Stimulated activated CD8-positive, alpha-beta memory T cell treated with anti-CD3 and anti-CD28 coated beads, Interleukin-4, amount 100 ng/mL, for 4 hours (primary cell): ENCODE data around the gene KIF21A.
A peak's percentile ranks its signal among the peaks of the same experiment; 100 is the strongest.
"Not testable (repeated sequence)": the region's sequence is repeated elsewhere in the genome, so short reads cannot be mapped to it uniquely, and the experiment has no call there.

Source experiments
- DNase-seq, 2 donors: peaks; one replicate each; pipeline ENCODE4 v3.0.0-alpha.2; 2020; ENCODE audit warnings: low read depth in 2 of 2, low spot score in 1 of 2

Gene KIF21A, protein sequence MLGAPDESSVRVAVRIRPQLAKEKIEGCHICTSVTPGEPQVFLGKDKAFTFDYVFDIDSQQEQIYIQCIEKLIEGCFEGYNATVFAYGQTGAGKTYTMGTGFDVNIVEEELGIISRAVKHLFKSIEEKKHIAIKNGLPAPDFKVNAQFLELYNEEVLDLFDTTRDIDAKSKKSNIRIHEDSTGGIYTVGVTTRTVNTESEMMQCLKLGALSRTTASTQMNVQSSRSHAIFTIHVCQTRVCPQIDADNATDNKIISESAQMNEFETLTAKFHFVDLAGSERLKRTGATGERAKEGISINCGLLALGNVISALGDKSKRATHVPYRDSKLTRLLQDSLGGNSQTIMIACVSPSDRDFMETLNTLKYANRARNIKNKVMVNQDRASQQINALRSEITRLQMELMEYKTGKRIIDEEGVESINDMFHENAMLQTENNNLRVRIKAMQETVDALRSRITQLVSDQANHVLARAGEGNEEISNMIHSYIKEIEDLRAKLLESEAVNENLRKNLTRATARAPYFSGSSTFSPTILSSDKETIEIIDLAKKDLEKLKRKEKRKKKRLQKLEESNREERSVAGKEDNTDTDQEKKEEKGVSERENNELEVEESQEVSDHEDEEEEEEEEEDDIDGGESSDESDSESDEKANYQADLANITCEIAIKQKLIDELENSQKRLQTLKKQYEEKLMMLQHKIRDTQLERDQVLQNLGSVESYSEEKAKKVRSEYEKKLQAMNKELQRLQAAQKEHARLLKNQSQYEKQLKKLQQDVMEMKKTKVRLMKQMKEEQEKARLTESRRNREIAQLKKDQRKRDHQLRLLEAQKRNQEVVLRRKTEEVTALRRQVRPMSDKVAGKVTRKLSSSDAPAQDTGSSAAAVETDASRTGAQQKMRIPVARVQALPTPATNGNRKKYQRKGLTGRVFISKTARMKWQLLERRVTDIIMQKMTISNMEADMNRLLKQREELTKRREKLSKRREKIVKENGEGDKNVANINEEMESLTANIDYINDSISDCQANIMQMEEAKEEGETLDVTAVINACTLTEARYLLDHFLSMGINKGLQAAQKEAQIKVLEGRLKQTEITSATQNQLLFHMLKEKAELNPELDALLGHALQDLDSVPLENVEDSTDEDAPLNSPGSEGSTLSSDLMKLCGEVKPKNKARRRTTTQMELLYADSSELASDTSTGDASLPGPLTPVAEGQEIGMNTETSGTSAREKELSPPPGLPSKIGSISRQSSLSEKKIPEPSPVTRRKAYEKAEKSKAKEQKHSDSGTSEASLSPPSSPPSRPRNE (N-terminal part only)

DNA sequence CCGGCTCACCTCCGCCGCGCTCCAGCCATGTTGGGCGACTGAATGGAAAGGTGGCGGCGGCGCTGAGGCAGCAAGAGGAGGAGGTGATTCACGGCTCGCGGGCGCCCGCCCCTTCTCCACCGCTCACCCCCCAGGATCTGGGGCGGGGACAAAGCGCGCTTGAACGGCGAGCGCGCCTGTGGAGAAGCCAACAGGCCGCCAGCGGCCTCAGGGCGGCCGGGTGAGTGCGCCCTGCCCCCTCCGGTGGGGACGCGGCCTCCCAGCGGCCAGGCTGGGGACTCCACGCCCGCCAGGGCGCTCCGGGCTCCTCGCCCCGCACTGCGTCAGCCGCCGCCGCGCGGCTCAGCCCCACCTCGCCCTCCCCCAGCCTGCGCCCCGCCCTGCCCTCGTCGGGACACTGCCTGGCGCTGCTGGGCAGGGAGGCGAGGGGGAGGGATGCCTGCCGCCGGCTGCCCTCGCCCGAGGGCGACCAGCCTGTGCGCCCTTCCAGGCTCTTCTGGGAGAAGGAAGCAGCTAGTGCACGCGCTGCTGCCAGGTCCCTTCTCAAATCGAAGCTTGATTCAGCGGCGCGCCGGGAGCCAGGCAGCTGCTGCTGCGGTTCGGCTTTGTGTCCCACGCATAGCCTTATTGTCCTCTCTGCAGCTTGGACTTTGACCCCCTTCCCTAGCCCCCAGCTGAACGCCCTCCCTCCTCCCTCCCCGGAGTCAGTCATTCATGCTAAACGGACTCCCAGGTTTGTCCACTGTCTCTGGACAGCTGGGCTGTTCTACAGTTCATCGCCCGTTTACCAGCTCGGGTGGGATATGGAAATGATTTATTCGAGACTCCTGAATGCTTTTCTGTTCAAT is at the start of gene KIF21A:
TSS of gene KIF21A (minus strand) at position 40 of the 848 bp plus-strand sequence. CDS start 150 bp downstream, outside the sequence.
- peak; percentile 64 to 78 for DNase-seq

DNA sequence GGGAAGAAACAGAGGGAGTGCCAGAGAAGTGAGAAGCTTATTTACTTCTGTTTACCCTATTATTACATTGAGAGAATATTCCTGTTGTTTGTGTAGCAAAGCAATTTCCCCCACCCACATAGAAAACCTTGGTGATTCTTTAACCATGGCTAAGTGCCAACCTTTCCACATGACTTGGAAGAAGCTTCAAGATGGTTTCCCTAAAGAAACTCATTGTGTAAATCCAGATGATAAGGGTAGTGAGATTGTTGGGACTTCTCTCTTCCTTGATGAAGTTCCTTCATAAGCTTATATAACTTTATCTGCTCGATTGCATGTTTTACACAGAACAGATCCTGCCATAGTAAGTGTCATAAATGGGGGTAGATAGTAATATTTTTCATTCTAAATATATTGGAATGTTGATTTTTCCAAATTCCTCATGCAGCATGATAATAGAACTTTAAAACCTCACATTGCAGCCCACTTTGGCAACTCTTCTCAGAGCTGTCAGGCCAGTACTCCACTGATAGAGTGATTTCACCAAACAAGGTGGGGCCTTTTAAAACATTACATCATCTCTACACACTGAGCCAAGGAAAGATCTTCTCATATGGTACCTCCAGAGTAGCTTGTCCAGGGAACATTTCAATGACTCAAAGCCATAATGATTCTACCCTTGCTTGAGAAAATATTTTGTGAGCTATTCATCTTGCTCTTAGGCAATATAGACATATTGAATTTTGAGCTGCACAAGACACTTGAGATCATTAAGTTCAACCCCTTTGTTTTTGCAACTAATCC is 47.8 kb upstream of the KIF21A start:
- DNase-seq = no peak

DNA sequence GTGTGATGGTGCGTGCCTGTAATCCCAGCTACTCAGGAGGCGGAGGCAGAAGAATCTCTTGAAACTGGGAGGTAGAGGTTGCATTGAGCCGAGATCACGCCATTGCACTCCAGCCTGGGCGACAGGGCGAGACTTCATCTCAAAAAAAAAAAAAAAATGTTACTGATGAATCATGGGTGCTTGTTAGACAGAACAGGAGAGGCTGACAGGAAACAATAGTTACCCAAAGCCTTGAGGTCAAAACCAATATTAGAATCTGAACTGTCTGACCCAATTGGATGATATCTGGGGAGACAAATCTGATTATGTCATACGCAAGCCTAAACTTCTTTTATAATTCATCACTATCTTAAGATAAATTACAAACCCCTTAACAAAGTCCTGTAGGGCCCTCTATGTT is 40.7 kb upstream of the KIF21A start:
- no peak for DNase-seq

DNA sequence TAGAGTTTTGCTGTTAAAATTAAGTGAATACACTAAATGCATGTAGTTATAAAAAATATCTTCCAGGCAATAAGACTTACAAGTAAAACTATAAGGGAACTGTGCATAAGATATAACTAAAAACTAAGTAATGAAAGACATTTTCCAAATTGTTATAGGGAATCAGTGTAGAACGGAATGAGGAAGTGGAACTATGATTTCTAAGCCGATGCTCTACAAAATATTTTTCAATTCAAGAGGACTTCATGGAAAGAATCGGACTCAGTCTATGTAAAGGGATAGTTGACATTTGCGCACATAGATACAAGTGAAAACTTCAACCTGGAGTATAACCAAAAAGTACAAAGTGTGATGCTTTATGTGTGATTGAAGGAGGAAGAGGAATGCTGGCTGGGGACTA is 40.1 kb upstream of the KIF21A start:
- DNase-seq = no peak

DNA sequence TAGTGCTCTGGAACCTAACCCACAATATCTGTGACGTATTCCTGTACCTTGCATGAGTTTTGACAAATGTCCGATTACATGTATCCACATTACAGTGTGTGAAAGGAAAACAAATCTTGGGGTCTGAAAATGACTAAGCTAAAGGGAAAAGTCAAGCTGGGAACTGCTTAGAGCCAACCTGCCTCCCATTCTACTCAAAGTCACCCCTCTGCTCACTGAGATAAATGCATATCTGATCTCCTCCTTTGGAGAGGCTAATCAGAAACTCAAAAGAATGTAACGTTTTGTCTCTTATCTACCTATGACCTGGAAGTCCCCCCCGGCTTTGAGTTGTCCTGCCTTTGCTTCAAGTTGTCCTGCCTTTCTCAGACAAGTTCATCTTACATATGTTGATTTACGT is 34.0 kb upstream of the KIF21A start:
- DNase-seq = no peak

DNA sequence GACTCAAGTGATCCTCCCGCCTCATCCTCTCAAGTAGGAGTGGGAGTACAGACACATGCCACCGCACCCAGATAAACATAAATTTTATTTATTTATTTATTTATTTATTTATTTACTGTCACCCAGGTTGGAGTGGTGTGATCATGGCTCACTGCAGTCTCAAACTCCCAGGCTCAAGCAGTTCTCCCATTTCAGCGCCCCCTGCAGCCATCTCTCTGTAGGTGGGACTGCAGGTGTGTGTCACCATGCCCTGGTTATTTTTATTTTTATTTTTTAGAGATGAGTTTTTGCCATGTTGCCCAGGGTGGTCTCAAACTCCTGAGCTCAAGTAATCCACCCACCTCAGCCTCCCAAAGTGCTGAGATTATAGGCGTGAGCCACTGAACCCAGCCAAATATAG is 33.2 kb upstream of the KIF21A start:
- DNase-seq = no peak

DNA sequence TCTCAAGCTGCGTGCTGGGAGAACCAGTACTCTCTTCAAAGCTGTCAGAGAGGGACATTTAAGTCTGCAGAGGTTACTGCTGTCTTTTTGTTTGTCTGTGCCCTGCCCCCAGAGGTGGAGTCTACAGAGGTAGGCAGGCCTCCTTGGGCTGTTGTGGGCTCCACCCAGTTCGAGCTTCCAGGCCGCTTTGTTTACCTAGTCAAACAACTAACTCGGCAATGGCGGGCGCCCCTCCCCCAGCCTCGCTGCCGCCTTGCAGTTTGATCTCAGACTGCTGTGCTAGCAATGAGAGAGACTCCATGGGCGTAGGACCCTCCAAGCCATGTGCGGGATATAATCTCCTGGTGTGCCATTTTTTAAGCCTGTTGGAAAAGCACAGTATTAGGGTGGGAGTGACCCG is 32.2 kb upstream of the KIF21A start:
- not testable (repeated sequence) for DNase-seq

DNA sequence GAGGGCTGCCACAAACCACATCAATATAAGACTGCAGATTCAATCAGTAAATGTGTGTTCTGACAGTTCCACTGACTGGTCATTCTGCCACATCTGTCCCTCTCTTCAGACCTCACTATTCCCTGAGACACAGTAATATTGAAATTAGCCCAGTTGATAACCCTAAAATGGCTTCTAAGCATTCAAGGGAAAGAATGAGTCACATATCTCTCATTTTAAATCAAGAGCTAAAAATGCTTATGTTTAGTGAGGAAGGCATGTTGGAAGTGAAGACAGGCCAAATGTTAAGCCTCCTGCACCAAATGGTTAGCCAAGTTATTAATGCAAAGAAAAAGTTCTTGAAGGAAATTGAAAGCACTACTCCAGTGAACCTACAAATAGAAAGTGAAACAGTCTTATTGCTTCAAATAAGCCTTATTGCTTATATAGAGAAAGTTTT is 24.5 kb upstream of the KIF21A start:
- DNase-seq = no peak

DNA sequence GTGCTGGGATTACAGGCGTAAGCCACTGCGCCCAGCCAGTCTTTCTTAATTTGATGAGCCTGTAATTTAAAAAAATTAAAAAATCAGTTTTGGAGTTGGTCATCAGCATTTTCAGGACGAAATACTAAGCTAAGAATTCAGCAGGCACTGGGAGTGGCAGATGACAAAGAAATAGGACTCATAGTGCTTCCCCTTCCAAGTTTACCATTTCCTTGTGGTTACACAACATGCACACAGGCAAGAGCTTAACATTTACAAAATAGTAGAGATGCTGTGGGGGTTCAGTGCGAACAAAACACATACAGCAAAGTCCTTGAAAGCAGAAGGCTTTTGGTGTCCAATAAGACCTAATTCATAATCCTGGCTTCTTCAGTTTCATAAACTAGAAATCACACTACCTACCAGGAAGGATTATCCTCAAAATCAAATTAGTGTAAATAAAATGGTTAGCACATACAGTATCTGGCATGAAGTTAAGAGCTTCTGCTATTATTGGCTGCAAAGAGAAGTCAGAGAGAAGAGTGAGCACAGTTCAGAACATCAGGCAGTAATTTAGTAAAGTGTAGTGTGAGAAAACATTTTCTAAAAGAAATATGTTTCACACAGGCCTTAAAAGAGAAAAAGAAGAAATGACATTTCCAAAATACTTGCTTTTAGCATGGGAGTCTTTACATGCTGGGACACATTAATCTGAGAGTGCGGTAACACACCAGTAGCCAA is 22.2 kb upstream of the KIF21A start:
- DNase-seq = no peak

DNA sequence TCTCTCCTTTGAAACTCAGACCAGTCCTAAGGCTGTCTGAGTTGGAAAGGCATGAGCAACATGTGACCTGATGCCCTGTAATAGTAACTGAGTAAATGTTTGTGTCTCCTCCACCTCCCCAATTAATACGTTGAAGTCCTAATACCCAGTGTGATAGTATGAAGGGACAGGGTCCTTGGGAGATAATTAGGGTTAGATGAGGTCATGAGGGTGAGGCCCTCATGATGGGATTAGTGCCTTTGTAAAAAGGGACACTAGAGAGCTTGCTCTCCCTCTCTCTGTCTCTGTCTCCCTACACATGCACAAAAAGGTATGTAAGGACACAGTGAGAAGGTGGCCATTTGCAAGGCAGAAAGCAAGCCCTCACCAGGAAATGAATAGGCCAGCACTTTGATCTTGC is 18.1 kb upstream of the KIF21A start:
- no peak for DNase-seq

DNA sequence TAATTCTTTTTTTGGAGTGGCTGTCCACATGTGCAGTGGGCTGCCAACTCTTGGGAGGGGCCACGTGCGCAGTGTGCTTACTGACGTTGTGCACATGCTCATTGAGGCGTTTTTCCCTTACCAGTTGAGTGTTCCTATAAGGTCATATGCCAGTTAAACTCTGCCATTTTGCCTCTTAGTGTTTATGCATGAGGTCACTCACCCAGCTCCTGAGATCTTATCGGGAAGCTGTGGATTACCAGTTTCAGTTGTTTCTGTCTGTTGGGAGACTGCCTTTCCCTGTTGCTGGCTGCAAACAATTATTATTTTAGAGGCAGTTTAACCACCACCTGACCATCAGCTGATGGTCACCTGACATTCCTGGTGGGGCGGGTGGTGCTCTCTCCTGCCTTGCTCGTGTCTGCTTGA is 16.1 kb upstream of the KIF21A start:
- DNase-seq = no peak

DNA sequence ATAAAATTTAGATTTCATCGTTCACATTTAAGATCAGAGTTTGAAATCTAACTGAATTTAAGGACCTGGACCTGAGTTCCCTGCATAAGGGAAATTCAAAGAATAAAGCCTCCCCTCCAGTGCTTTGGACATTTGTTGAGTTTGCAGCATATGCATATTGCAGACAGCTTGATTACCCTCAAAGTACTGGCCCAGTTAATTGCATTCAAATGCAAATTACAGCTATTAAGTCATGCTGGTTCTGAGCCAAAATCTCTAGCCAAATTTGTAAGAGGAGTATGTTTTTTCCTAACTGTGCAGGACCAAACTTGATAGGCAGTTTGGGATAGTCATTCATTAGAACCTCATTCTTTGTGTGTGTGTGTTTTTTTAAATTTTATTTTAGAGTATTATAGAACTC is 9.1 kb upstream of the KIF21A start:
- no peak for DNase-seq

DNA sequence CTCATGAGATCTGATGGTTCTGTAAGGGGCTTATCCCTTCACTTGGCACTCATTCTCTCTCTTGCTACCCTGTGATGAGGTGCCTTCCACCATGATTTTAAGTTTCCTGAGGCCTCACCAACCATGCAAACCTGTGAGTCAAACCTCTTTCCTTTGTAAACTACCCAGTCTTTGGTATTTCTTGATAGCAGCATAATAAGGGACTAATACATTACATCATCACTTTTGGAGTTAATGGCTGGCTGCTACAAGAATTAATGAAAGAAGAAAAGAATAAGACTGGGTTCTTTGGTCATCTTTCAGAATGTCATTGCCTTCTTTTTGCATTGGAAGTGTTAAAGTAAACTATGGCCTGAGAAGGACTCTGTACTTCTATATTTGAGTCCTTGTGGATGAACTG is 5.1 kb upstream of the KIF21A start:
- no peak for DNase-seq

DNA sequence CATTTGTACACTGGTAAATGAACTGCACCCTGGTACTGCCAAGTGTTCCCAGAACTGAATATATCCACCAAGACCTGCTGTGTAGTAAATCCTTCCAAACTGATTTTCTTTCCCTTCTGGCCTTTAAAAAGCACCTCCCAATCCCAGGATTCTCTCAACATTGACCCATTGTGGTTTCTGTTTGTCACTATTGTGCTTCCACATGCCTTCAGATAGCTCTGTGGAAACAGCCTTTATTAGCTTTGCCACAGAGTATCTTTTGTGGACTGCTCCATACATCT is 949 bp upstream of the KIF21A start:
- DNase-seq = no peak

DNA sequence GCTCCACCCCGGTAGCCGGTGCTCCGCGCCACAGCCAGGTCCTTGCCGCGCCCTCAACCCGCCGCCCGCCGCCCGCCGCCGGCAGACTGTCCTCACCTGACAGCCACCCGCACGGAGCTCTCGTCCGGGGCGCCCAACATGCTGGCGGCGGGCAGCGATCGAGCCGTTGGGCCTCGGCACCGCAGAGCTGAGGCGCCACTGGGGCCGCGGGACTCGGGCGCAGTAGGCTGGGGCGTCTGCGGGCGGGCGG is 164 bp downstream of the KIF21A start:
- no peak for DNase-seq

DNA sequence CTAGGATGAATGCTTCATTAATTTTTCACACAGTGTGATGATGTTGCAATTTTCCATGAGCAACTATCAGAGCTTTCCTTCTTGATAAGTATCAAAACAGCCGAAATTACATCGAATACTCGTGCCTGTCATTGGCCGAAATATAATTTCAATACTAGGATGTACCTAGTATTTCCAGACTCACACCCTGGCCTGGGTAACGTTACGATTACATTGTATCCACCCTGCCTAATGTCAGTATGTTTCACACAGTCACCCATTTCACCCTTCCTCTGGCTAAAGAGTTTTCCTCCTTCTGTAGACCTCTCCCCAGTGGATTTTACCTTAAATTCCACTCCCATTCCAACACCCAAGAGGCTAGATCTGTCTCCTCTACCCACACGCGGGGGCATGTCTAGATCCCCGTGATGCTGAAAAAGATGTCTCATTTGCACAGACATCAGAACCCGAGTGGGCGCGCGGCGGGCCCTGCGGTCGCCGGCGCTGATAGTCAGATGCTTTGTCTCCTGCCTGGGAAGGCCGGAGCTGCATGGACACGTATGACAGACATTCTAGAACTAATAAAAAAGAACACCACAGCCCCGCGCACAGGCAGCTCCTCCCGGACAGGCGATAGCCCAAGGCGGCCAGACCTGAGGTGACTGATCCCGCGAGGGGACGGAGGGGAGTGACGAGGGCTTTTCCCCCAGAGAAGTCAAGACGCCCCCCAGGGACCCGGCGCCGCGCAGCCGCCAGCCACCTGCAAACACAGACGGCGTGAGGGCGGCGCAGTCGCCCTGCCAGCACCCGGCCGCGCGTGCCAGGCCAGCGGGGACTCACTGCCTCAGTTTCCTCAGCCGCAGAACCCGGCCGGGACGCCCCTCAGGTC is 723 bp downstream of the KIF21A start:
- peak in 1 of 2 donors; percentile 41 for DNase-seq

DNA sequence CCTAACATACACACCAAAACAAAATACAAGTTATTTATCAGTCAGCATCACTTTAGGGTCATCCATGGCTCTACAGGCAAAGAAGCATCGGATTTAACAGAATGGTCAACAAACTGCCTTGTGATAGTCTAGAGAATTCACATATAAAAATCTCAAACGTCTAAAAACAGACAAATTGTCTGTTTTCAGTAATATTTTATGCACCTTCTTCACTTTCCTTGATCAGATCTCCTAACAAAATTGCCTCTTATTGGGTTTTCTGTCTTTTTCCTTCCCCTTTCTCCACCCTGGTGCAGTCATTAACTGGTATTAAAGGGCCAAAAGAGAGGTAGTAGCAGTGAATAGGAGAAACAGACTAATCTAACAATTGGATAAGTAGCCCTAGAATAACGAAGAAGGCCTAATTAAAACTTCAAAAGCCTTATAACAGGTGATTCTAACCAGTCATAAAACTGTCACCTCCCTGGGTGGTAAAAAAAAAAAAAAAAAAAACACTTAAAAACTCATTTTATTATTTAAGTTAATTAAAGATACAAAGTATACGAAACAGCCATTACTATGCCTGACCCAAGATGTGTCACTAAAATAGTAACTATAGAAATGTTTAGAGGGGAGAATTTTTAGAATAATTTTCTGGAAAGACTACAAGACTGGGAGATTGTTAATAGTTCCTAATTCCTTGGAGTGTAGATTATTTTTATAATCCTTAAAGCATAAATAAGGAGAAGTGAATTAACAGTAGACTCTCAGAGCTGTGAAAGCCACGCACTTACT is 1.5 kb downstream of the KIF21A start:
- no peak for DNase-seq

DNA sequence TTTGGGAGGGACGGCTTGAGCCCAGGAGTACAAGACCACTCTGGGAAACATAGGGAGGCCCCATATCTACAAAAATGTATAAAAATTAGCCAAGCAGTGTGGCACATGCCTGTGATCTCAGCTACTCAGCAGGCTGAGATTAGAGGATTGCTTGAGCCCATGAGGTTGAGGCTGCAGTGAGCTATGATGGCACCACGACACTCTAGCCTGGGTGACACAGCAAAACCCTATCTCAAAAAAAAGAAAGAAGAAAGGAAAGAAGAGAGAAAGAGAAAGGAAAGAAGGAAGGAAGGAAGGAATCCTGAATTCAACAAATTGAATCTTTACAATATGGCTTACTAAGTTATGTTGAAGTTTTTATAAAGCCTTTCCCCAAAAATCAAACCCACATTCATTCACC is 2.1 kb downstream of the KIF21A start:
- DNase-seq = no peak
